Neural progenitor cell (in vitro differentiated cells): Measurements from ENCODE around the gene TXN. TPM values are rescaled to one million over a fixed set of nuclear protein-coding genes. Genes with fewer than 3 reads are reported as not detected.

Experiments used
- DNase-seq: peaks from one replicate; pipeline ENCODE4 v3.0.0-alpha.2; 2016; ENCODE audit warnings: low spot score
- H2AFZ ChIP-seq: fragments of 200-600 bp; sonication (generic); replicated peaks from 2 replicates; pipeline ENCODE4 v1.6.1; 2016; ENCODE audit warnings: antibody characterized with exemption
- H3F3A ChIP-seq: fragments of 200-600 bp; sonication (generic); 2 replicates; pipeline ENCODE4 v1.6.1; 2016; ENCODE audit warnings: antibody characterized with exemption, low read depth
- H3K27ac ChIP-seq: fragments of 200-600 bp; sonication (generic); 2 replicates; pipeline ENCODE4 v1.5.1; 2016; ENCODE audit warnings: mild to moderate bottlenecking
- H3K27me3 ChIP-seq: fragments of 200-600 bp; sonication (generic); 2 replicates; pipeline ENCODE4 v1.6.1; 2016; ENCODE audit warnings: mild to moderate bottlenecking, moderate library complexity
- H3K36me3 ChIP-seq: fragments of 200-600 bp; sonication (generic); 2 replicates; pipeline ENCODE4 v1.5.1; 2016
- H3K4me1 ChIP-seq: fragments of 200-600 bp; sonication (generic); 2 replicates; pipeline ENCODE4 v1.6.1; 2016; ENCODE audit warnings: mixed run types
- H3K4me2 ChIP-seq: fragments of 200-600 bp; sonication (generic); 2 replicates; pipeline ENCODE4 v1.6.1; 2016
- H3K4me3 ChIP-seq: fragments of 200-600 bp; sonication (generic); 2 replicates; pipeline ENCODE4 v1.5.1; 2016
- H3K79me2 ChIP-seq: fragments of 200-600 bp; sonication (generic); 2 replicates; pipeline ENCODE4 v1.6.1; 2016; ENCODE audit warnings: low read depth
- H3K9ac ChIP-seq: fragments of 200-600 bp; sonication (generic); 2 replicates; pipeline ENCODE4 v1.6.1; 2016
- H3K9me3 ChIP-seq: fragments of 200-600 bp; sonication (generic); 2 replicates; pipeline ENCODE4 v1.5.1; 2016; ENCODE audit warnings: low read depth
- H4K20me1 ChIP-seq: fragments of 200-600 bp; sonication (generic); 2 replicates; pipeline ENCODE4 v1.6.1; 2016; ENCODE audit warnings: low read depth
- H3K27ac Mint-ChIP-seq: 3 replicates; pipeline ENCODE4 v1.8.0; 2021; ENCODE audit warnings: mixed read lengths
- H3K27me3 Mint-ChIP-seq: 2 replicates; pipeline ENCODE4 v1.8.0; 2022; ENCODE audit warnings: low read depth, mild to moderate bottlenecking, inconsistent platforms, moderate library complexity, mixed read lengths; ENCODE audit not compliant: insufficient read depth
- H3K36me3 Mint-ChIP-seq: 3 replicates; pipeline ENCODE4 v1.8.0; 2021; ENCODE audit warnings: mixed read lengths
- H3K4me1 Mint-ChIP-seq: 3 replicates; pipeline ENCODE4 v1.8.0; 2021; ENCODE audit warnings: mixed read lengths
- H3K4me3 Mint-ChIP-seq: 3 replicates; pipeline ENCODE4 v1.8.0; 2021; ENCODE audit warnings: mild to moderate bottlenecking, moderate library complexity, mixed read lengths
- H3K9me3 Mint-ChIP-seq: 3 replicates; pipeline ENCODE4 v1.8.0; 2020; ENCODE audit warnings: mixed read lengths
- EZH2 ChIP-seq: fragments of 200-600 bp; sonication (generic); IDR thresholded peaks from 2 replicates; pipeline ENCODE4 v1.6.1; 2017; ENCODE audit warnings: antibody characterized with exemption, mild to moderate bottlenecking, moderate library complexity
- EZH2phosphoT487 ChIP-seq: fragments of 200-600 bp; sonication (generic); IDR thresholded peaks from 2 replicates; pipeline ENCODE4 v1.6.1; 2017; ENCODE audit warnings: antibody characterized with exemption
- total RNA-seq: library from RNA; depleted of rRNA; stranded (reverse); fragments of >200 nt; gene quantifications from 2 replicates; pipeline ENCODE4 v1.2.3, GENCODE V29; 2015; ENCODE audit warnings: low replicate concordance
- TF ChIP-seq, protein P1 (sequence below): fragments of 200-600 bp; sonication (generic); IDR thresholded peaks from 2 replicates; pipeline ENCODE4 v1.5.1; 2017; ENCODE audit warnings: antibody characterized with exemption, mild to moderate bottlenecking

Gene TXN
- total RNA-seq, 1 donor from 2014 or later, result 252 TPM

DNA sequence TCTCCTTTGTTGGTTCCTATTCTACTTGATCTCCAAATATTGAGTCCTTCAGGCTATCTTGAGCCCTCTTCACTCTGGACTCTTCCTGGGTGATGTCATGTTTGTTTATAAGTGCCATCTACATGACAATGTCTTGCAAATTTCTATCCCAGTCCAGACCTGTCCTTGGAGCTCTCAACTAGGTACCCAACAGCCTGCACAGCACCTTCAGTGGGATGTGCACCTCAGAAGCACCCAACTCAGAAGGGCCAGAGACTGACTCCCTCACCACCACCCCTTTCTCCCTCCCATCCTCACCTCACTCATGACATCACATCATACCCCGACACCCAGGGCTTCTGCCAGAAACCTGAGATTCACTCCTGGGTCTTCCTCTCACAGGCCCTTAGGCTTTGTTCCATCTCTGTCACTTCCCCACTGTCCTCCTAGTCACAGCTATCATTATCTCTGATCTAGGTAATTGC, 14.4 kb downstream of the TXN start:
- H3K36me3 Mint-ChIP-seq, result peaks cover 21% of the 10 kb centered on the region
- peaks cover 2% of the 10 kb centered on the region for H3K79me2 ChIP-seq
- H3K4me1 Mint-ChIP-seq, result no peaks in the 10 kb centered on the region

GRCh38 chr9:110241260-110241857, 14.9 kb downstream of the TXN start:
- H3K9me3 Mint-ChIP-seq, result peaks cover 2% of the 10 kb centered on the region
- no peak overlapping the region for H3K27ac Mint-ChIP-seq
- Histone ChIP-seq H3K79me2 (no peaks in the 10 kb centered on the region), H3K9ac (no peak overlapping the region), H3K4me1 (no peaks in the 10 kb centered on the region), H3K27me3 (no peaks in the 10 kb centered on the region), H4K20me1 (no peaks in the 10 kb centered on the region), H3K36me3 (peaks cover 7% of the 10 kb centered on the region), H3K4me3 (no peak overlapping the region), H3F3A (no peaks in the 10 kb centered on the region), H3K27ac (no peak overlapping the region), H3K9me3 (no peaks in the 10 kb centered on the region), H2AFZ (no peak overlapping the region), H3K4me2 (no peak overlapping the region)
- H3K36me3 Mint-ChIP-seq, result peaks cover 18% of the 10 kb centered on the region
- no peak for DNase-seq
- H3K4me1 Mint-ChIP-seq, result no peaks in the 10 kb centered on the region
- peaks cover 3% of the 10 kb centered on the region for H3K27me3 Mint-ChIP-seq
- no peak overlapping the region for H3K4me3 Mint-ChIP-seq
- TF ChIP-seq EZH2phosphoT487, result no peak
- TF ChIP-seq EZH2, result no peak
- TF ChIP-seq, protein P1, sequence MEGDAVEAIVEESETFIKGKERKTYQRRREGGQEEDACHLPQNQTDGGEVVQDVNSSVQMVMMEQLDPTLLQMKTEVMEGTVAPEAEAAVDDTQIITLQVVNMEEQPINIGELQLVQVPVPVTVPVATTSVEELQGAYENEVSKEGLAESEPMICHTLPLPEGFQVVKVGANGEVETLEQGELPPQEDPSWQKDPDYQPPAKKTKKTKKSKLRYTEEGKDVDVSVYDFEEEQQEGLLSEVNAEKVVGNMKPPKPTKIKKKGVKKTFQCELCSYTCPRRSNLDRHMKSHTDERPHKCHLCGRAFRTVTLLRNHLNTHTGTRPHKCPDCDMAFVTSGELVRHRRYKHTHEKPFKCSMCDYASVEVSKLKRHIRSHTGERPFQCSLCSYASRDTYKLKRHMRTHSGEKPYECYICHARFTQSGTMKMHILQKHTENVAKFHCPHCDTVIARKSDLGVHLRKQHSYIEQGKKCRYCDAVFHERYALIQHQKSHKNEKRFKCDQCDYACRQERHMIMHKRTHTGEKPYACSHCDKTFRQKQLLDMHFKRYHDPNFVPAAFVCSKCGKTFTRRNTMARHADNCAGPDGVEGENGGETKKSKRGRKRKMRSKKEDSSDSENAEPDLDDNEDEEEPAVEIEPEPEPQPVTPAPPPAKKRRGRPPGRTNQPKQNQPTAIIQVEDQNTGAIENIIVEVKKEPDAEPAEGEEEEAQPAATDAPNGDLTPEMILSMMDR, result no peak

More for the DNA sequence above, 14.4 kb downstream of the TXN start:
- H3K27me3 Mint-ChIP-seq, result peaks cover 3% of the 10 kb centered on the region
- H3K27ac Mint-ChIP-seq, result no peak overlapping the region
- DNase-seq, result no peak
- Histone ChIP-seq H4K20me1 (no peaks in the 10 kb centered on the region), H3K27me3 (no peaks in the 10 kb centered on the region), H3K4me1 (no peaks in the 10 kb centered on the region), H3K36me3 (peaks cover 7% of the 10 kb centered on the region), H3K9me3 (no peaks in the 10 kb centered on the region), H3F3A (no peaks in the 10 kb centered on the region), H2AFZ (no peak overlapping the region), H3K4me3 (no peak overlapping the region), H3K27ac (no peak overlapping the region), H3K4me2 (no peak overlapping the region), H3K9ac (no peak overlapping the region)
- TF ChIP-seq EZH2phosphoT487, result no peak
- TF ChIP-seq, protein P1, result no peak
- no peak for TF ChIP-seq EZH2
- no peak overlapping the region for H3K4me3 Mint-ChIP-seq
- no peaks in the 10 kb centered on the region for H3K9me3 Mint-ChIP-seq

- H3K9me3 Mint-ChIP-seq, result peaks cover 7% of the 10 kb centered on the region
- no peaks in the 10 kb centered on the region for H3K4me1 Mint-ChIP-seq
- H3K36me3 Mint-ChIP-seq, result peaks cover 16% of the 10 kb centered on the region
- Histone ChIP-seq H2AFZ (no peak overlapping the region), H3K9ac (no peak overlapping the region), H4K20me1 (no peaks in the 10 kb centered on the region), H3F3A (no peaks in the 10 kb centered on the region), H3K36me3 (peaks cover 7% of the 10 kb centered on the region), H3K79me2 (no peaks in the 10 kb centered on the region), H3K4me1 (no peaks in the 10 kb centered on the region), H3K27ac (no peak overlapping the region), H3K27me3 (no peaks in the 10 kb centered on the region), H3K4me3 (no peak overlapping the region), H3K4me2 (no peak overlapping the region), H3K9me3 (no peaks in the 10 kb centered on the region)
- TF ChIP-seq EZH2phosphoT487 (no peak), EZH2 (no peak)
- TF ChIP-seq, protein P1, result no peak
- DNase-seq, result no peak
- no peak overlapping the region for H3K4me3 Mint-ChIP-seq
- H3K27ac Mint-ChIP-seq, result no peak overlapping the region
- peaks cover 3% of the 10 kb centered on the region for H3K27me3 Mint-ChIP-seq
These were observed 16.1 kb downstream of the TXN start for GRCh38 chr9:110240198-110240597.
